H9 (cell line): Measurements from ENCODE around the gene TEX2. TPM values are rescaled to one million over a fixed set of nuclear protein-coding genes. Genes with fewer than 3 reads are reported as not detected.
A peak's percentile ranks its signal among the peaks of the same experiment; 100 is the strongest.

Source experiments
- DNase-seq: peaks from one replicate; pipeline ENCODE4 v3.0.0-alpha.2; 2017
- H2AFZ ChIP-seq: one replicate; pipeline ENCODE4 v1.6.1; 2013; ENCODE audit warnings: mild to moderate bottlenecking, low read length, control low read depth, moderate library complexity
- H2AK5ac ChIP-seq: 2 replicates; pipeline ENCODE4 v1.6.1; 2013; ENCODE audit warnings: low read length, control low read depth, mixed read lengths; ENCODE audit not compliant: insufficient read length
- H2BK120ac ChIP-seq: one replicate; pipeline ENCODE4 v1.6.1; 2013; ENCODE audit warnings: low read depth, mild to moderate bottlenecking, low read length, control low read depth, inconsistent platforms; ENCODE audit not compliant: poor library complexity, severe bottlenecking
- H2BK12ac ChIP-seq: 2 replicates; pipeline ENCODE4 v1.6.1; 2013; ENCODE audit warnings: low read length, control low read depth, mixed read lengths, low read depth; ENCODE audit not compliant: insufficient read length
- H2BK15ac ChIP-seq: 2 replicates; pipeline ENCODE4 v1.6.1; 2013; ENCODE audit warnings: low read depth, low read length, control low read depth
- H2BK20ac ChIP-seq: one replicate; pipeline ENCODE4 v1.6.1; 2013; ENCODE audit warnings: low read depth, mild to moderate bottlenecking, low read length, control low read depth, inconsistent platforms; ENCODE audit not compliant: poor library complexity, severe bottlenecking
- H2BK5ac ChIP-seq: 2 replicates; pipeline ENCODE4 v1.6.1; 2013; ENCODE audit warnings: low read length, control low read depth, mixed read lengths; ENCODE audit not compliant: insufficient read length
- H3K14ac ChIP-seq: 2 replicates; pipeline ENCODE4 v1.6.1; 2013; ENCODE audit warnings: low read length, control low read depth; ENCODE audit not compliant: insufficient read depth
- H3K18ac ChIP-seq: 2 replicates; pipeline ENCODE4 v1.6.1; 2013; ENCODE audit warnings: low read depth, mild to moderate bottlenecking, mixed read lengths, low read length, control low read depth; ENCODE audit not compliant: insufficient read length
- H3K23ac ChIP-seq: 2 replicates; pipeline ENCODE4 v1.6.1; 2013; ENCODE audit warnings: low read length, control low read depth, mixed read lengths, low read depth; ENCODE audit not compliant: insufficient read length
- H3K23me2 ChIP-seq: 2 replicates; pipeline ENCODE4 v1.6.1; 2013; ENCODE audit warnings: low read depth, mild to moderate bottlenecking, mixed read lengths, low read length, control low read depth; ENCODE audit not compliant: insufficient read length, poor library complexity, severe bottlenecking
- H3K27ac ChIP-seq: 2 replicates; pipeline ENCODE4 v1.5.1; 2013; ENCODE audit warnings: low read length, control low read depth, mixed read lengths, low read depth; ENCODE audit not compliant: insufficient read length
- H3K27me3 ChIP-seq: 2 replicates; pipeline ENCODE4 v1.6.1; 2013; ENCODE audit warnings: low read length, control low read depth, inconsistent platforms; ENCODE audit not compliant: insufficient read depth
- H3K4ac ChIP-seq: 2 replicates; pipeline ENCODE4 v1.6.1; 2013; ENCODE audit warnings: low read depth, mild to moderate bottlenecking, control low read depth, inconsistent platforms, low read length, moderate library complexity
- H3K4me1 ChIP-seq: 2 replicates; pipeline ENCODE4 v1.6.1; 2013; ENCODE audit warnings: low read length, control low read depth, inconsistent platforms; ENCODE audit not compliant: insufficient read depth
- H3K4me2 ChIP-seq: 2 replicates; pipeline ENCODE4 v1.6.1; 2013; ENCODE audit warnings: low read length, control low read depth, mixed read lengths; ENCODE audit not compliant: insufficient read length, insufficient read depth
- H3K56ac ChIP-seq: 2 replicates; pipeline ENCODE4 v1.6.1; 2013; ENCODE audit warnings: low read depth, mild to moderate bottlenecking, mixed read lengths, low read length, control low read depth; ENCODE audit not compliant: insufficient read length
- H3K79me1 ChIP-seq: 2 replicates; pipeline ENCODE4 v1.6.1; 2013; ENCODE audit warnings: low read depth, mild to moderate bottlenecking, moderate library complexity, low read length, control low read depth, inconsistent platforms; ENCODE audit not compliant: insufficient read depth, poor library complexity, severe bottlenecking
- H3K79me2 ChIP-seq: 2 replicates; pipeline ENCODE4 v1.6.1; 2013; ENCODE audit warnings: low read length, control low read depth, inconsistent platforms; ENCODE audit not compliant: insufficient read depth
- H3K9ac ChIP-seq: 2 replicates; pipeline ENCODE4 v1.6.1; 2013; ENCODE audit warnings: low read length, control low read depth, mixed read lengths; ENCODE audit not compliant: insufficient read length; ENCODE audit errors: extremely low read depth
- H3K9me3 ChIP-seq: one replicate; pipeline ENCODE4 v1.6.1; 2013; ENCODE audit warnings: low read depth, low read length, inconsistent platforms; ENCODE audit not compliant: control insufficient read depth
- H3T11ph ChIP-seq: one replicate; pipeline ENCODE4 v1.6.1; 2013; ENCODE audit warnings: mild to moderate bottlenecking, low read length, control low read depth, inconsistent platforms
- H4K20me1 ChIP-seq: one replicate; pipeline ENCODE4 v1.6.1; 2013; ENCODE audit not compliant: control insufficient read depth, insufficient read length, insufficient read depth
- H4K5ac ChIP-seq: 2 replicates; pipeline ENCODE4 v1.6.1; 2013; ENCODE audit warnings: low read depth, mild to moderate bottlenecking, mixed read lengths, low read length, control low read depth; ENCODE audit not compliant: insufficient read length
- H4K8ac ChIP-seq: replicated peaks from 2 replicates; pipeline ENCODE4 v1.6.1; 2013; ENCODE audit warnings: low read length, control low read depth, mixed read lengths, low read depth; ENCODE audit not compliant: insufficient read length
- H4K91ac ChIP-seq: 2 replicates; pipeline ENCODE4 v1.6.1; 2013; ENCODE audit warnings: low read depth, mild to moderate bottlenecking, moderate library complexity, mixed read lengths, low read length, control low read depth; ENCODE audit not compliant: insufficient read length
- H3K27ac Mint-ChIP-seq, 3 experiments: 2 replicates in 2 of 3; 3 replicates in 1 of 3; pipeline ENCODE4 v1.8.0; 2020 to 2021; ENCODE audit warnings: mixed read lengths in 3 of 3, mild to moderate bottlenecking in 1 of 3, moderate library complexity in 1 of 3
- H3K27me3 Mint-ChIP-seq: 2 replicates; pipeline ENCODE4 v1.8.0; 2021; ENCODE audit warnings: low read depth, mild to moderate bottlenecking, moderate library complexity, mixed read lengths
- H3K36me3 Mint-ChIP-seq, 3 experiments: 2 replicates in 2 of 3; 3 replicates in 1 of 3; pipeline ENCODE4 v1.8.0; 2020 to 2021; ENCODE audit warnings: low read depth in 3 of 3, mixed read lengths in 3 of 3; ENCODE audit not compliant: insufficient read depth in 1 of 3
- H3K4me1 Mint-ChIP-seq, 2 experiments: 2 replicates each; pipeline ENCODE4 v1.8.0; 2020; ENCODE audit warnings: mixed read lengths in 2 of 2
- H3K4me3 Mint-ChIP-seq, 2 experiments: 2 replicates in 1 of 2; 3 replicates in 1 of 2; pipeline ENCODE4 v1.8.0; 2020 to 2021; ENCODE audit warnings: mild to moderate bottlenecking in 2 of 2, mixed read lengths in 2 of 2, moderate library complexity in 1 of 2
- H3K9me3 Mint-ChIP-seq, 2 experiments: 2 replicates in 1 of 2; 3 replicates in 1 of 2; pipeline ENCODE4 v1.8.0; 2020; ENCODE audit warnings: mild to moderate bottlenecking in 2 of 2, mixed read lengths in 2 of 2, moderate library complexity in 1 of 2
- CTCF ChIP-seq: fragments of 200-600 bp; sonication (generic); conservative IDR thresholded peaks from 3 replicates; pipeline ENCODE4 v1.8.0; 2021; ENCODE audit warnings: antibody characterized with exemption, mild to moderate bottlenecking
- WGBS: extraction: QIAGEN DNeasy Blood & Tissue Kit; methylation state at CpG from one replicate; pipeline ENCODE4 v1.1.7; 2013; ENCODE audit warnings: missing lambda C conversion rate, low lambda C conversion rate, mixed read lengths; ENCODE audit not compliant: insufficient read length; ENCODE audit errors: extremely low coverage; 5-methylcytosine and 5-hydroxymethylcytosine counted together
- total RNA-seq: library from RNA; stranded (reverse); gene quantifications from 2 replicates; pipeline ENCODE4 v1.2.1, GENCODE V29; 2021

The TEX2 gene
- total RNA-seq, 1 experiment from 2014 or later, result 12.2 TPM

GRCh38 chr17:64226132-64226531 is 36.9 kb downstream of the TEX2 start:
- Histone ChIP-seq H3K79me1 (no peaks in the 10 kb centered on the region), H4K20me1 (no peaks in the 10 kb centered on the region), H2BK20ac (no peak overlapping the region), H4K91ac (no peak overlapping the region), H3K9ac (no peak overlapping the region), H3K23me2 (no peaks in the 10 kb centered on the region), H4K8ac (no peak overlapping the region), H3K14ac (no peak overlapping the region), H3K27ac (no peak overlapping the region), H3K27me3 (no peaks in the 10 kb centered on the region), H3K4me1 (no peaks in the 10 kb centered on the region), H3T11ph (no peak overlapping the region), H3K79me2 (no peaks in the 10 kb centered on the region), H2BK120ac (no peak overlapping the region), H3K18ac (no peak overlapping the region), H3K4me2 (no peak overlapping the region), H4K5ac (no peak overlapping the region), H2BK5ac (no peak overlapping the region), H2BK12ac (no peak overlapping the region), H3K9me3 (no peaks in the 10 kb centered on the region), H2AFZ (no peak overlapping the region), H3K23ac (no peak overlapping the region), H2AK5ac (no peak overlapping the region), H3K56ac (no peak overlapping the region), H2BK15ac (no peak overlapping the region), H3K4ac (no peak overlapping the region)
- no peaks in the 10 kb centered on the region; a peak in 1 of 7 replicates for H3K36me3 Mint-ChIP-seq
- no peak for DNase-seq
- H3K27ac Mint-ChIP-seq, result peak overlapping the region in 1 of 3 experiments; percentile 25; a peak in 1 of 7 replicates
- no CpG with 5 or more reads among the region's 1 CpG for WGBS
- no peak for TF ChIP-seq CTCF
- no peak overlapping the region for H3K4me3 Mint-ChIP-seq
- H3K9me3 Mint-ChIP-seq, result no peaks in the 10 kb centered on the region
- H3K4me1 Mint-ChIP-seq, result peaks cover 15% of the 10 kb centered on the region in 2 experiments
- H3K27me3 Mint-ChIP-seq, result no peaks in the 10 kb centered on the region
